ENCODE results near the gene ZFP1.
"Not testable (repeated sequence)": the region's sequence is repeated elsewhere in the genome, so short reads cannot be mapped to it uniquely, and the experiment has no call there.

ZFP1 gene

GRCh38 chr16:75202069-75202590 is 53.8 kb downstream of the ZFP1 start:
- Mint-ChIP-seq H3K36me3 (ENCODE audit: low read depth) (no peaks in the 10 kb centered on the region), H3K27ac (no peak overlapping the region), H3K9me3 (no peaks in the 10 kb centered on the region), H3K4me1 (peaks cover 25% of the 10 kb centered on the region), H3K4me3 (no peak overlapping the region), H3K27me3 (ENCODE audit: low read depth, poor library complexity) (peaks cover 12% of the 10 kb centered on the region)
- DNase-seq, result no peak
- TF ChIP-seq, protein P1, sequence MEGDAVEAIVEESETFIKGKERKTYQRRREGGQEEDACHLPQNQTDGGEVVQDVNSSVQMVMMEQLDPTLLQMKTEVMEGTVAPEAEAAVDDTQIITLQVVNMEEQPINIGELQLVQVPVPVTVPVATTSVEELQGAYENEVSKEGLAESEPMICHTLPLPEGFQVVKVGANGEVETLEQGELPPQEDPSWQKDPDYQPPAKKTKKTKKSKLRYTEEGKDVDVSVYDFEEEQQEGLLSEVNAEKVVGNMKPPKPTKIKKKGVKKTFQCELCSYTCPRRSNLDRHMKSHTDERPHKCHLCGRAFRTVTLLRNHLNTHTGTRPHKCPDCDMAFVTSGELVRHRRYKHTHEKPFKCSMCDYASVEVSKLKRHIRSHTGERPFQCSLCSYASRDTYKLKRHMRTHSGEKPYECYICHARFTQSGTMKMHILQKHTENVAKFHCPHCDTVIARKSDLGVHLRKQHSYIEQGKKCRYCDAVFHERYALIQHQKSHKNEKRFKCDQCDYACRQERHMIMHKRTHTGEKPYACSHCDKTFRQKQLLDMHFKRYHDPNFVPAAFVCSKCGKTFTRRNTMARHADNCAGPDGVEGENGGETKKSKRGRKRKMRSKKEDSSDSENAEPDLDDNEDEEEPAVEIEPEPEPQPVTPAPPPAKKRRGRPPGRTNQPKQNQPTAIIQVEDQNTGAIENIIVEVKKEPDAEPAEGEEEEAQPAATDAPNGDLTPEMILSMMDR (IDR thresholded peaks at IDR 0.05), result no peak

GRCh38 chr16:75203096-75203495 is 54.8 kb downstream of the ZFP1 start:
- H3K36me3 Mint-ChIP-seq (ENCODE audit: low read depth), result no peaks in the 10 kb centered on the region
- DNase-seq, result no peak
- peaks cover 20% of the 10 kb centered on the region for H3K4me1 Mint-ChIP-seq
- TF ChIP-seq, protein P1 (IDR thresholded peaks at IDR 0.05), result no peak
- no peak overlapping the region for H3K4me3 Mint-ChIP-seq
- H3K27me3 Mint-ChIP-seq (ENCODE audit: low read depth, poor library complexity), result peaks cover 11% of the 10 kb centered on the region
- no peak overlapping the region for H3K27ac Mint-ChIP-seq
- H3K9me3 Mint-ChIP-seq, result no peaks in the 10 kb centered on the region

DNA sequence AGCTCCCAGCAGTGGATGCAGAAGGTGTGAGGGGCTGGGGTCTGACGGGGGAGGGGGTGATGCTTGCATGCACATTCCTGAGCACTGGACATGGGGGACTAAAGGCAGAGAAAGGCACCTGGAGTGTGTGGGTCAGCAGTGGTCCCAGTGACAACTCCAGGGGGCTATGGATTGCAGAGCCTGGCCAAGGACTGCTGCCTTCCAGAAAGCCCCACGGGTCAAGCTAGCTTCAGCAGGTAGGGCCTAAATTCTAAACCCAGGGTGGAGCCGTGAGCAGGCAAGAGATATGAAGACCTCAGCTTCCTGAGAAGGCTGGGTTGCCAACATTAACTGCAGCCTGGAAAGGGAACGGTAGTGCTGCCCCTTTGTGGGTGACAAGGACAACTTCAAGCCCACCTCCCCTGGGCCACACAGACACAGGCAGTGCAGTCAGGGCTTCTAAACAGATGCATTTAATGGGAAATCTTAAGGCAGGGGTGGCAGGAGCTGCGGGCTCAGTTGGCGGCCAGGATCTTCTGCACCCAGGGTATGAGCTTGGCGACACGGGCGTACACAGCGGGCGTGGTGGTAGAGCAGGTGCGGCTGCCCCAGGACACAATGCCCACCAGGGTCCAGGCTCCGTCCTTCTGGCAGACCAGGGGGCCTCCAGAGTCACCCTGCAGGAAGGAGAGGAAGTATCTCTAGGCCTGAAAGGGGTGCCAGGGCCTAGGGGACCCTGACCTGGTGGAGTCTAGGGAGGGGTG is 55.5 kb downstream of the ZFP1 start:
- H3K9me3 Mint-ChIP-seq, result no peaks in the 10 kb centered on the region
- H3K4me3 Mint-ChIP-seq, result no peak overlapping the region
- TF ChIP-seq, protein P1 (IDR thresholded peaks at IDR 0.05), result no peak
- DNase-seq, result no peak
- H3K36me3 Mint-ChIP-seq (ENCODE audit: low read depth), result no peaks in the 10 kb centered on the region
- peaks cover 9% of the 10 kb centered on the region for H3K27me3 Mint-ChIP-seq (ENCODE audit: low read depth, poor library complexity)
- peaks cover 16% of the 10 kb centered on the region for H3K4me1 Mint-ChIP-seq
- H3K27ac Mint-ChIP-seq, result no peak overlapping the region

DNA sequence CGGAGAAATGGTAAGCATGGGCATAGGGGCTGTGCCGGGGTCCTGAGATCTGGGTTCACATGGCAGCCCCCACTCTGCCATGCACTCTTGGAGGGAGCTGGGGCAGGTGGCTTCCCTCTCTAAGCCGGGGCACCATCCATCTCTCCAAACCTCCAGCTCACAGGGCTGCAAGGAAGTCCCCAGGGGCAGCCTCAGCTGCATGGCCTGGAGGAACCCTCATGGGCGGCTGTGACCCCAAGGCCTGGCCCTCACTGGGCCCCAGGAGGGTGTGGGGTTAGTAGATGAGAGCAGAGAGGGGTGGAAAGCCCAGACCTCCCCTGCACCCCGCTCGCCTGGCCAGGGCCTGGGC is 56.1 kb downstream of the ZFP1 start:
- peaks cover 16% of the 10 kb centered on the region for H3K4me1 Mint-ChIP-seq
- peaks cover 9% of the 10 kb centered on the region for H3K27me3 Mint-ChIP-seq (ENCODE audit: low read depth, poor library complexity)
- DNase-seq, result no peak
- TF ChIP-seq, protein P1 (IDR thresholded peaks at IDR 0.05), result no peak
- no peaks in the 10 kb centered on the region for H3K9me3 Mint-ChIP-seq
- no peaks in the 10 kb centered on the region for H3K36me3 Mint-ChIP-seq (ENCODE audit: low read depth)
- no peak overlapping the region for H3K4me3 Mint-ChIP-seq
- H3K27ac Mint-ChIP-seq, result no peak overlapping the region

DNA sequence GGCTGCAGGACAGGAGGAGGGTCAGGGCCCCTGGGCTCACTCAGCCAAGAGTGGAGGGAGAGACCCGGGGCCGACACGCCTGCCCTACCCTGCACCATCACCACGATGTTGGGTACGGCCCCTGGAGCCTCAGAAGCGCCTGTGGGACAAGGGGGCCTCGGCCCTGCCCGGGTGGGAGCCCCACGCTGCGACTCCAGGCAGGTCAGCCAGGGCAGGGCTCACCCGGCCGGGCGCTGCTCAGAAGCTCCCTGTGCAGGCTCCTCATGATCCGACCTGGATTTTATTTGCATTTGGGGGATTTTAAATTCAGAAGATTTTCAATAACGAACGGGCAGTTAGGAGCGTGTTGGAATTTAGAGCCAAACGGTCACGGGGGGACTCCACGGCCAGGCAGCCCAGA is 56.6 kb downstream of the ZFP1 start:
- not testable (repeated sequence) for DNase-seq; H3K27me3 Mint-ChIP-seq (ENCODE audit: low read depth, poor library complexity); H3K36me3 Mint-ChIP-seq (ENCODE audit: low read depth); H3K4me3 Mint-ChIP-seq; H3K27ac Mint-ChIP-seq; H3K9me3 Mint-ChIP-seq
- peaks cover 16% of the 10 kb centered on the region for H3K4me1 Mint-ChIP-seq

- H3K4me3 Mint-ChIP-seq; H3K9me3 Mint-ChIP-seq; H3K27ac Mint-ChIP-seq; H3K36me3 Mint-ChIP-seq (ENCODE audit: low read depth); DNase-seq; H3K27me3 Mint-ChIP-seq (ENCODE audit: low read depth, poor library complexity): not testable (repeated sequence)
- peaks cover 16% of the 10 kb centered on the region for H3K4me1 Mint-ChIP-seq
Measured at GRCh38 chr16:75205438-75205837, 57.1 kb downstream of the ZFP1 start.

DNA sequence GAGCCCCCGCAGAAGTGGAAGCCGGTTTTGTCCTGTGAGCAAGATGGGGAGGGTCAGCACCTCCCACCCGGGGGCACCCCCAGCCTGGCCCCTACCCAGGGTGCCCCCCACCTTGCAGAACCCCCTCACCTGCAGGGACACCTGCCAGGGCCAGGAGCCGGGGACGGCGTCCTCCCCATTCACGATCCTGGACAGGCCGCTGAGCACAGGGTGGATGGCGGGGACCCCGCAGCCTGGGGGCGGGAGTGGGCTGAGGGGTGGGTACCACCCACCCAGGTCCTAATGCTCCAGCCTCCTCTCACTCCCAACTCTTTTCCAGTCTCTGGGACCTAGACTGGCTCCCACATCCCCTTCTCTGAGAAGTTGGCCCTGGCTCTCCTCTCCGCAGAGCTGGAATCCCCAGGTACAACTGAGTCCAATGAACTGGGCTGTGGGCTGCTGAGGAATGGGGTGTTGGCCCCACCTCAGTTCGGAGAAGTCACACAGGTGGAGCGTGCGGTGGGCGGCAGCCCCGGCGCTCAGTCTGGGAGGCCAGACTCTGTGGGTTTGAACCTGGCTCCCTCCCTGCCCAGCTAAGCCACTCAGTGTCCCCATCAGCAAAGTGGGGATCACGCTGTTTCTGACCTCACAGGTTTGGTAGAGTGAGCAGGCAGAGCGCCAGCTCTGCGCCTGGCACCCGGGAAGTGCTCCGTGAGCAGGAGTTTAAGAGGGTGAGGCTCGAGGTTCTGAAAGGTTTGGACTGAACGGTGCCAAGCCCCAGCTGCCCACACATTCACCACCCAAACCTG is 57.8 kb downstream of the ZFP1 start:
- H3K27ac Mint-ChIP-seq; H3K36me3 Mint-ChIP-seq (ENCODE audit: low read depth); H3K27me3 Mint-ChIP-seq (ENCODE audit: low read depth, poor library complexity); H3K4me3 Mint-ChIP-seq; DNase-seq; H3K9me3 Mint-ChIP-seq: not testable (repeated sequence)
- H3K4me1 Mint-ChIP-seq, result peaks cover 20% of the 10 kb centered on the region
